GM21526 (cell line): ENCODE results near the gene PRKN.
"Not testable (repeated sequence)": the region's sequence is repeated elsewhere in the genome, so short reads cannot be mapped to it uniquely, and the experiment has no call there.

ENCODE experiments used
- ATAC-seq: cut with Tn5 transposase; IDR thresholded peaks from one replicate; pipeline ENCODE4 v1.9.1; 2021; ENCODE audit warnings: moderate library complexity; ENCODE audit not compliant: unreplicated experiment, low FRiP score

The PRKN gene

DNA sequence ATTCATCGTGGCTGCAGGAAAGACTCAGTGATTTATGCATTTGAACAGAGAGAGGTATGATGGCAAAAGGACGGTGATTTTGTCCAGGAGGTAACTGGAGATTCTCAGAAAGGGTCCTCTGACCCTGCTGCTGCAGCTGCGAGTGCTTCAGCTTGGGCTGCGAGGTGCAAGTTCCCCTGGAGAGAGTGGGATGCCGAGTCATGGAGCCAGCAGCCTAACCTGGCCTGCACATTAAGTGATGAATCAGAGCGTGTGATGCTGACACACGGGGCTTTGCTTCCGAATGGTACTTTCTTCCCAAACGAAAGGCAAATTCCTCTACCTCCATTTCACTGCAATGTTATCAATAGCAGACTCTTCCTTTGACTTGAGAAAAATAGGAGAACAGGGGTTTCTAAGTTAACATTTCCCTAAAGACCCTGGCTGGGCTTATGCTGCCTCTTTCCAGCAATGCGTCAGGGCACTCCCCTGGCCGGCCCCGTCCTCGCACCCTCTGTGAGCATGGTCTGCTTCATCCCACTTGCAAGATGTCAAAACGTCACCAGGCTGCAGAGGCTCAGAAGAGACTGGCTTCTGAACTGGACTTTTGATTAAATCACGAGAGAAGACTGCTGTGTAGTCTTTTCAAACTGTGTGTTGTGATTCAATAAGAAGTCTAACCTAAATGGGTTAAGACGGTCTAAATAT lies 825.7 kb downstream of the PRKN start:
- no peak for ATAC-seq

DNA sequence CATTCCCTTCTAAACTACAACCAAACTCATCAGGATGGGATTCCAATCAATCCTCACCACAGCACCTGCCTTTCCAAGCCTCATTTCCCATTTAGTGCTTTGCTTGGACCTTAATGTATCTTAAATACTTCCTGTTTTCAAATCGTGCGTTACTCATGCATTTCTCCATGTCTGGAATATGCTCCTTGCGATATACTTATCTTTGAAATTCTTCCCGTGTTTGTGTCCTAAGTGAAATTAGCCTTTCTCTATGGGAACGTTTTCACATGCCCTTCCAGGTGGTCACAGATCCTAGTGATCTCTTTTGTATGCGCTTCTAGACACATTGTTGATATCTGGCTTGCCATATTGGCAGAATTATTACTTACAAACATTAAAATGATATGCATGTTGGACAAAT lies 833.1 kb downstream of the PRKN start:
- ATAC-seq, result no peak

DNA sequence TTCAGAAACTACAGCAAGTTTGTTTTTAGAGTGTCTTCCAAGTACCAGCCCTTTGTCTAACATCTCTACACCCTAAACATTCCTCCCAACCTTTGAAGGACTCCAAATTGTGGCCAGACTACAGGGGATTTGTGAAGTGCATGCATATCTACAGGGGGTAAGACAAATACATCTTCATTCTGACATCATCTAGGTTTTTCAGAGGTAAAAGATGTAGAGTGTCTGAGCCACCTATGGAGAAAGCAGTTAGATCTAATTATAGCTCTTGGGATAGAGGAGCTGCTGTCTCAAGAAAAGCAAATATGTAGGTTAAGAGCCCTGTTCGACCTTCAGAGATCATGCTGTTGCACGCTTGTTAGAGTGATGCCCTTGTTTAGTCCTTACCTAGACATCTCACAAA lies 836.0 kb downstream of the PRKN start:
- no peak for ATAC-seq

DNA sequence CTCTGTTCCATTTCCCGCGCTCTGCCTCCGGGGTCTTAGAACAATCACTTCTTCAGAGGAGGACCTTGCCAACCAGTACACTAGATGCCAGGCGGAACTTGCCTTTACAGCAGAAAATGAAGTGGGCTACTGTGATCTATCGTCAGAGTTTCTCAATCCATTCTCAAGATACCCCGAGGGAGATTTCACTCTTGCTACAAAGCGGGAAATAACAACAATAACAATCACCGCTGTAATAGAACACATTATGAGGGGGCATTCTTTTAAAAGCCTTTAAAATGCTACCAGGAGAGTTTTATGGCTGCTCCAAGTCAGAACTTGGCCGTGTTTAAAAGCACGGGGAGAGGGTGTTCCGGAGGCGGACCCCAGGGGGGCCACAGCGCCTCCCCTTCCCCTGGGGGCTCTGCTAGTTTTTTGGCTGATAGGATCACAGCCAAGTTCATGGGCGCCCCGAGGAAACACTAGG lies 836.7 kb downstream of the PRKN start:
- ATAC-seq, result no peak

DNA sequence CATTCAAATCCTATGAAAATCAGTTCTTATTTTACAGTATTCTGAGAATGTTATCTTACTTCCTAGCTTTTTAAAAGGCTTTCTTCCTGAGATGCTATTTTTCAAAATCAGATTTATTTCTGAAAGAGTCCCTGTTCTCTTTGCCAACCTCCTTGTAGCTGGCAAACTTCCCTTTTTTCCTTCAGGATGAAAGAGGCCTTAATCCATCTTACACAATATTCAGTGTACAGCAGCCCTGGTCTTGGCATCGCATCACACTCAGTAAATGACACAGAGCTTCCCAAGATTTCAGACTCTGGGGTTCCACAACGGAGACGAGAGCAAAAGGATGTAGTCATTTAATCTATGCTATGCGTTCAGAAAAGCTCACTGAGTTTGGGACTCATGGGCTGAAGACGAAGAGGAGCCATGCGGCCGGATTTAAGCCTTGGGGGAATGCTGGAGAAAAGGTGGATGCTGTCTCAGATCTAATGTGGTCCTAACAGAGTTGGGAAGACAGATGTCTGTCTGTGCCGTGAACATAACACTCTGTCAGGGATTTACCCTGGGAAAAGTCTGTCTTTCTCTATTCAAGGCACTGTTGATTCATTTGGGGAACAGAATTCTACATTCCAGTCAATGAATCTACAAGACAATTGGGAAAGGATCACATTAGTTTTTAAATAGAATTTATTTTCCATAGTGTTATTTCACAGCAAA lies 837.3 kb downstream of the PRKN start:
- ATAC-seq, result no peak

DNA sequence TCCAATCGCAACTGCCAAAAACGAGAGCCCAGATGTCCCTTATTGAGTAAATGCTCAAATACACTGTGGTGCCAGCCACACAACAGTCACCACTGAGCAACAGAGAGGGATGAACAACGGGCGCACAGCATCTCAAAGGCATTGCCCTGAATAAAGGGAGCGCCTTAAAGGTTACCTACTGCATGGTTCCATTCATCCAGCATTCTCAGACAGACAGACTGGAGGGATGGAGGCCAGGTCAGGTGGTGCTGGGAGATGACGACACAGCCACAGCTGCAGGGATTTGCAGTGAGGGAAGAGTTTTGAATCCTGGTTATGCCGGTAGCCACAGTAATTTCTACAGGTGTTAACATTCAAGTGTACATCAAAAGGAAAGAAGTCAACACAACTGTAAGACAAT lies 838.2 kb downstream of the PRKN start:
- no peak for ATAC-seq

DNA sequence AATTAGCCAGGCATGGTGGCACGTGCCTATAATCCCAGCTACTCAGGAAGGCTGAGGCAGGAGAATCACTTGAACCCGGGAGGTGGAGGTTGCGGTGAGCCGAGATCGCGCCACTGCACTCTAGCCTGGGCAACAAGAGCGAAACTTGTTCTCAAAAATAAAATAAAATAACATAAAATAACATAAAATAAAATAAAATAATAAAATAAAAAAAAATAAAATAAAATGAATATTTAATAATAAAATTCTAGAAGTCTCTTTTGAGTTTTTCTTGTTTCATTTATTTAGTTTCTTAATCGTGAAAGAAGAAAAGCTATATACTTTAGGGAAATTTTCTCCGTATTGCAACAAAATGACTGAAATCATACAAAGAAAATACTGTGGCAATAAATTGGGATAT lies 841.0 kb downstream of the PRKN start:
- ATAC-seq, result not testable (repeated sequence)

DNA sequence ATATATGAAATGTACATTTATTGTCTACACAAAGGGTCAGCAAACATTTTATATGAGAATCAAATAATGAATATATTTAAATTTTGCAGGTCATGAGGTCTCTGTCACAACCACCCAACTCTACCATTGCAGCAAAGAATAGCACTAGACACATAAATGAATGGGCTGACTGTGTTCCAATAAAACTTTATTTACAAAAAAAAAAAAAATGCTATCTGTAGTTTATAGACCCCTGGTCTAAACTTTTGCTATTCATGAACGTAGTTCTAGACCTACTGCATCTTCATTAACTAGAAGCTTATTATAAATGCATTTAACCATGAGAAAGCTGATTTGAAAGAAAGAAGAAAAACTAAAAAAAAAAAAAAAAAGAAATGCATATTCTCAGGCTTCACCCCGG lies 842.8 kb downstream of the PRKN start:
- ATAC-seq, result no peak

DNA sequence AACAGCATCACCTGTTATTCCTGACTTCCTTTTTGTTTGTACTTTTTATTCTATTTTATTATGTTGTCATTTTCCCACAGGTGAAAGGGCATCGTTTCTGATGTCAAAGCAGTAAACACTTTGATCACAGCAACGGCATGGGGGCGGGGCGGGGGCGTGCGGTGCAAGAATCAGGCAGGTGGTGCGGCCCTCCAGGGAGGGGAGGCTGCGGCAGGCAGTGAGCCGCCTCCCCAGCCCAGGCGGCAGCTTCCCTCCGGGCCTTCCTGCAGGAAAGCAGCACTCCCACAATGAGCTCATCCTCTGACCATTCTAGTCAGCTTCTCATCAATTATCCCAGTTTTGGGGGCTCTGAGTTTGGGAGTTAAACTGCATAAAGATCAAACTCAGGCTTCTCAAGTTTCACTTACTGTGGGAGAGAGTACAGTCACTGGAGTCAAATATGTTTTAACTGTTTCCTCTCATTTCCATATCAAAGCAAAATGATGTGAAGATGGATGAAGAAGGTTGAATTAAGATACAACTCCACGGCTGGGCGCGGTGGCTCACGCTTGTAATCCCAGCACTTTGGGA lies 845.3 kb downstream of the PRKN start:
- no peak for ATAC-seq

DNA sequence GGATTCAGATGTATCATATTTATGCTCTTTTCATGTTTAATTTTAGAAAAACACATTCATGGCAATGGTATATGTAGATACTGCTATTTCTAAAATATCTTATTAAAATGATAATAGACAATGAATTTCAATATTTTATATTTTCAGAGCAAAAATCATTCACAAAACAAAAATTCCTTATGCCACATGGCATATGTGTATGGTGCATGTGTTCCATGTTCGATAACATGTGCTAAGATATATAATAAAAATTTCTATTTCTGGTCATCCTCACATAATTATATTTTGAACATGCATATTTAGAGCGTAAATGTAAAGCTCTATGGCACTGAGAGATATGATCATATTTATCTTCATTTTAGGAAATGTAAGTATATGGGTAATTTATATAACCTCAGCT lies 847.5 kb downstream of the PRKN start:
- ATAC-seq, result no peak

DNA sequence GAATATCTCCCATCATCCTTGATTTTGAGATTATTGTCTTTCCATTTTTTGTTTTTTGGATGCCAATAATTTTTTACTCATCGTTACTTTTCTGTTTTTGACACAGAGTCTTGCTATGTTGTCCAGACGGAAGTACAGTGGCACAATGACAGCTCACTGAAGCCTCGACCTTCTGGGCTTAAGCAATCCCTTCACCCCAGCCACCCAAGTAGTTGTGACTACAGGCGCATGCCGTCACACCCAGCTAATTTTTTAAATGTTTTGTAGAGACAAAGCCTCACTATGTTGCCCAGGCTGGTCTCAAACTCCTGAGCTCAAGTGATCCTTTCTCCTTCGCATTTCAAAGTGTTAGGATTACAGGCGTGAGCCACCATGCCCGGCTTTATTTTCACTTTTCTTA lies 851.3 kb downstream of the PRKN start:
- no peak for ATAC-seq

DNA sequence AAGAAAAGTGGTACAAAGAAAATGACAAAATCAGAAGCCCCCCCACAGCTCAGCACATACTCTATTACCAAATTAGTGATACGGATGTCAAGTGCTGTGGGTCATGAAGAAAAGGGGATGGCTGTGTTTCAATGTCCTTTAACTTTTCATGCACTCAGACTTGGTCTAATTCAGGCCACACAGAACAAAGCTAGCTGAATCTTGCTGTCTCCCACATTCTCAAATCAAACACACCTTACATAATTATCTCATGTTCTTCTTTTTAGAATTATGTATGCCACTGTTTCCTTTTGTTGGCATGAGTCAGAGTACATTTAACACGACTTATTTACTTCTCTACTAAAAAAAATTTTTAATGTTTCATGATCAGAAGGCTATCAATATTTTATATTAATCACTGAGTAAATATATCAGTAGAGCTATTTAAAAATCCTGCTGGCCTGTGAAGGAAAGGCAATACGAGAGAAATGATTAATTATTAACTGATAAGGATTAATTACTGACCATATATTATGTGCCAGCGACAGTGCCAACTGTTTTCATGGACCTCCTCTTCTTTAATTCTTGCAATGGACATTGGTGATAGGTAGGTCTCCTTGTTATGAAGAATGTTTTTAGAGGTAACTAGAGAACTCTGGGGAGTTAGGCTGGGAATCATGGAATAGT lies 857.2 kb downstream of the PRKN start:
- ATAC-seq, result no peak

DNA sequence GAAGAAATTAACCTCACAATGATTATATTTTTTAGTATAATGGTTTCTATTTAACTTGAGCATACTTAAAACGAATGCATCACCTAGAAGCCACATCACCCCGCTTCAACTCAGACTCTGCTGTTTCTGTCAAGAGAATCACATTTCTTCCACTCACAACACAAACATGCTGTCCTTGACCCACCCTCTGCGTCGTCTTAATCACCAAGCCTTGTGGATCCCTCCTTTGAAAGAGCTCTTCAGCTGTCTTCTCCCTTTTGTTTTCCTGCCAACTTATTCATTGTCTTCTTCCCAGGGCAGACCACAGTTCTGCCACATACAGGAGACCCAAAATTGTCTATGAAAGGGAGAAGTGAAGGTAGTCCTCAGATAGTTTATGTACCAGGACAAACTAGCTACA lies 858.1 kb downstream of the PRKN start:
- no peak for ATAC-seq

DNA sequence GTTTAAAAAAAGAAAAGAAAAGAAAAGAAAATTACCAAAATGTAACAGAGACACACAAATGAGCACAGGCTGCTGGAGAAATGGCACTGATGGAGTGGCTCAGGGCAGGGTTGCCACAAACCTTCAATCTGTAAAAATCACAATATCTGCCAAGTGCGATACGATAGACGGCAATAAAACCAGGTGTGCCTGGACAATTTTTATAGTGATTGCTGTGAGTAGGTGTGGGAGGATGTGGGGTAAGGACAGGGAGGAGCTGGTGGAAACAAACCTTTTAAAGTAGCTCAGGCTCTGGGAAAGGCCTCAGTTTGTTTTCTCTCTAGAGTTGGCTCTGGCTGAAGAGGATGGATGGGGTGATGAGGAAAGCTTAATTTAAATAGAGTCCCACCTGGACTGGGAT lies 861.0 kb downstream of the PRKN start:
- no peak for ATAC-seq

DNA sequence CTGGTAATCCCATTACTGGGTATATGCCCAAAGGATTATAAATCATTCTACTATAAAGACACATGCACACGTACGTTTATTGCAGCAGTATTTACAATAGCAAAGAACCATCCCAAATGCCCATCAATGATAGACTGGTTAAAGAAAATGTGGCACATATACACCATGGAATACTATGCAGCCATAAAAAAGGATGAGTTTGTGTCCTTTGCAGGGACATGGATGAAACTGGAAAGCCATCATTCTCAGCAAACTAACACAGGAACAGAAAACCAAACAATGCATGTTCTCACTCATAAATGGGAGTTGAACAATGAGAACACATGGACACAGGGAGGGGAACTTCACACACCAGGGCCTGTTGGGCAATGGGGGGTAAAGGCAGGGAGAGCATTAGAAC lies 866.5 kb downstream of the PRKN start:
- ATAC-seq, result not testable (repeated sequence)

DNA sequence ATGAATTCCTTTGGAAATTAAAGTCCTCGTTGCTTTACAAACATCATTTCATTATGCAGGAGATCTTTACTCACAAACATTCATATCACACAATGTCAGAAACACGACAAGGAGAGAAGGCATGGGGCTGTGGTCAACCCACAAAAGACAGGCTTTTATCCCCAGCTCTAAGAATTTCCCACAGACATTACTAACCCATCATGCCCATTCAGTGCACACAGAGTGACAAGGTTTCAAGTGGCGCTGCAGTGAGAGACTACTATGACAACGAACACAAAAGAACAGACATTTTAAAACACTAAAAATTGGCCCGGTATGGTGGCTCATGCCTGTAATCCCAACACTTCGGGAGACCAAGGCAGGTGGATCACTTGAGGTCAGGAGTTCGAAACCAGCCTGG lies 873.9 kb downstream of the PRKN start:
- no peak for ATAC-seq

DNA sequence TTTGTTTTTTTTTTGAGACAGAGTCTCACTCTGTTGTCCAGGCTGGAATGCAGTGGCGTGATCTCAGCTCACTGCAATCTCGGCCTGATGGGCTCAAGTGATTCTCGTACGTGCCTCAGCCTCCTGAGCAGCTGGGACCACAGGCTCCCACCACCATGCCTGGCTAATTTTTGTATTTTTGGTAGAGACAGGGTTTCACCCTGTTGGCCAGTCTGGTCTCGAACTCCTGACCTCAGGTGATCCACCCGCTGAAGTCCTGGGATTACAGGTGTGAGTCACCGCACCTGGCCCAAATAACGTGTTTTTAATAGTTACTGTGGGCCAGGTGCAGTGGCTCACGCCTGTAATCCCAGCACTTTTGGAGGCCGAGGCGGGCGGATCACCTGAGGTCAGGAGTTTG lies 876.1 kb downstream of the PRKN start:
- not testable (repeated sequence) for ATAC-seq

DNA sequence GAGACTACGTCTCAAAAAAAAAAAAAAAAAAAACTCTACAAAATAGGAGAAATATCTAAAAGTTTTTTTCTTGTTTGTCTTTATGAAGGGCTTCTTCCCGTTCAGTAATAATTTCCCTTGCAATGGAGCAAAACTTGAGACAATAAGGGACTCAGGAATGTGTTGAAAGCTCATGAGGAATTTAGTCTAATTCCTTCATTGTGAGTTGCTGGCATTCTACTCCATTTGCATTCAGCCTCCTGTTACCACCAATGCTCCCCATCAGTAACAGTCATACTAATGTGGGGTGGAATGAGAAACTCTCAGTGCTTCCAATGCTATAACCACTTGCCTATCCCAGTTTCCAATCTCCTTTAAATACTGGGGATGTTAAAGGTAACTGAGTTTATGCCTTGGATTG lies 877.0 kb downstream of the PRKN start:
- ATAC-seq, result no peak

DNA sequence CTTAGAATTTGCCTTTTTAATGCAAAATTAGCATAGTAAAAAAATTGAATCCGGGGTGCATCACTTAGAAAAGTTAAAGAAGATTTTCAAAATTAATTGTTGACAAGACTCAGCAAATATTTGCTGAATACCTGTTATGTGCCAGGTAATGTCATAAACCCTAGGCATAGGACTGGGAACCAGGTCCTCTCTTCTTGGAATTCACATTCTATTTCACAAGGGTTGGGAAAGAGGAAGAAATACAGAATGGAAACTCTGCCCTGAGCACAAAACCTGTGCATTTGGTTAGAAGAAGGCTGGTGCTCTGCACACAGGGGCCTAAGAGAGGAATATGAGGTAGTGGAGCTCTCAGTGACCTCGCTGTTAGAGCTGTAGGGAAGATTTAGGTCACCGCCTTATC lies 879.9 kb downstream of the PRKN start:
- ATAC-seq, result no peak

DNA sequence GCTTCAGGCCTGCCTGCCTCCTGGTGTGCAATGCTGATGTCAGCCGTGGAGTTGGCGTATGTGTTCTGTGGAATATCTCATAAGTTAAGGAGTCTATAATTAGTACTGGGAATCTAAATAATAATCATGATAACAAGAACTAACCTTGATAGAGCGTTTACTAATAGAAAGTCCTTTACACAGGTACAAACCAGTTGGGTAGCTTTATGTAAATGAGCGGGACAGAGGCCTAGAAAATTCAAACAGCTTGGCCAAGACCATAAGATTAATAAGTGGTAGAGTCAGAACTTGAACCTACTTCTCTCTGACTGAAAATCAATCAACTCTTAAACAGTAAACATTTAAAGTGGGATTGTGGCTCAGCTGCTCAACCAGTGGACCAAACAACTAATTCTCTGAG lies 882.8 kb downstream of the PRKN start:
- no peak for ATAC-seq

DNA sequence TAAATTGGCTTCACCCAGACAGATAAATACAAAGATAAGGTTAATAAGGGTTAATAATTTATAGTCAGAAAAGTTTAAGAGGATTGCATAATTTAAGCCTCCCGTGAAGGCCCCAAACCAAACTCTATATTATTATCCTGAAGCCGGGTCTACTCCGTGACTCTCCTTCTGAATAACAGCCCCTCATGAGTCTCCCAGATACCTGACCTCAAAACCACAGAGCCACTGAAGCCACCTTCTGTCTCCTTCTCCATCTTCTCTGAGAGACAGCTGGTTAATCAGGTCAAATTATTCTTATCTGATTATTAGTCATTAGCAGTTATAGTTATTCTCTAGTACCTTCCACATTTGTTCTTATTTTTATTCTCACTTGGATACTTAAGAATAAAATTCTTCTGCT lies 884.5 kb downstream of the PRKN start:
- ATAC-seq, result no peak

DNA sequence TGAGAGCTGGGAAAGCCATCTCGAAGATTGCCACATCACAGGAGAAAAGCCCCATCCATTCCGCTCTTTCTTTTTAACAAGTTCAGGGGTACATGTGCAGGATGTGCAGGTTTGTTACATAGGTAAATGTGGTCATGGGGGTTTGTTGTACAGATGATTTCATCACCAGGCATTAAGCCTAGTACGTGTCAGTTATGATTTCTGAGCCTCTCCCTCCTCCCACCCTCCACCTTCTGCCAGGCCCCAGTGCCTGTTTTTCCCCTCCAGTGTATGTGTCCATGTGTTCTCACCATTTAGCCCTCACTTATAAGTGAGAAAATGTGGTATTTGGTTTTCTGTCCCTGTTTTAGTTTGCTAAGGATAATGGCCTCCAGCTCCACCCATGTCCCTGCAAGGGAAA lies 887.2 kb downstream of the PRKN start:
- no peak for ATAC-seq
